Measurements from ENCODE around the gene QSER1. TPM values are rescaled to one million over a fixed set of nuclear protein-coding genes. Genes with fewer than 3 reads are reported as not detected.
A peak's percentile ranks its signal among the peaks of the same experiment; 100 is the strongest.

QSER1 gene
- total RNA-seq, 4 donors from 2014 or later, result 35.5 to 59.9 (median 42.6) TPM

GRCh38 chr11:32894149-32894827 lies 1.7 kb downstream of the QSER1 start:
- peak overlapping the region; percentile 64 to 89 (median 83) for H3K27ac ChIP-seq
- peak overlapping the region in 2 of 3 donors; percentile 62 to 74 for H3K4me3 ChIP-seq (replicated peaks in 1 of 3)
- no peaks in the 10 kb centered on the region for H3K9me3 ChIP-seq
- 5 to 8% methylated on average over 14 of the region's 14 CpGs for WGBS, 2 donors
- peaks cover 10 to 12% of the 10 kb centered on the region in 2 donors for H3K4me1 ChIP-seq
- H3K36me3 ChIP-seq, result no peaks in the 10 kb centered on the region
- intact Hi-C loops (cut with DNase I), result no loop called here
- TF ChIP-seq CTCF (IDR thresholded peaks at IDR 0.05) (no peak), POLR2A (IDR thresholded peaks at IDR 0.05) (peak in 1 of 2 donors; percentile 53)
- peak; percentile 26 to 32 for DNase-seq
- H3K27me3 ChIP-seq, result no peaks in the 10 kb centered on the region

- Histone ChIP-seq H3K27me3 (no peaks in the 10 kb centered on the region), H3K27ac (no peak overlapping the region), H3K36me3 (no peaks in the 10 kb centered on the region), H3K4me3 (replicated peaks in 1 of 3) (no peak overlapping the region), H3K9me3 (no peaks in the 10 kb centered on the region), H3K4me1 (peaks cover 16 to 17% of the 10 kb centered on the region in 2 donors)
- TF ChIP-seq CTCF (IDR thresholded peaks at IDR 0.05), result no peak
- no peak for TF ChIP-seq POLR2A (IDR thresholded peaks at IDR 0.05)
- 81 to 87% methylated on average over 3 of the region's 3 CpGs for WGBS, 2 donors
- DNase-seq, result no peak
- intact Hi-C loops (cut with DNase I), result no loop called here
Measured at GRCh38 chr11:32894921-32895320, 2.3 kb downstream of the QSER1 start.

DNA sequence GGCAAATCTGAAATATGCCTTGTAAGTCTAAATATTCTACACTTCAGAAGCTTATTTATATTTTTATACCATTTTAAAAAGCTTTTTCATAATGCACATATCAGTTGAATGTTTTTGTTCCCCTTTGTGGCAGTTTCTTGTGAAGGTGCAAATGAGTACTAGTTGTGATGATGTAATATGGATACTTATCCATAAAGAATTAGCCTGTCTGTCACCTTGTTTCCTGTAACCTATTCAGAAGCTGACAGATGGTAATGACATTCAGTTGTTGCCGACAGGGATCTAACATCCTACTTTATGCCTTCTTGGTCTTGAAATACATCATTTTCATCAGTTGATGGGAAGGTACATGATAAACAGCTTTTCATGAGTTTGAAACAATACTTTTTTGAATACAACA lies 2.9 kb downstream of the QSER1 start:
- Histone ChIP-seq H3K9me3 (no peaks in the 10 kb centered on the region), H3K4me1 (peaks cover 19% of the 10 kb centered on the region in 2 donors), H3K27ac (no peak overlapping the region), H3K36me3 (no peaks in the 10 kb centered on the region), H3K27me3 (no peaks in the 10 kb centered on the region), H3K4me3 (replicated peaks in 1 of 3) (no peak overlapping the region)
- DNase-seq, result no peak
- TF ChIP-seq CTCF (IDR thresholded peaks at IDR 0.05), result no peak
- no peak for TF ChIP-seq POLR2A (IDR thresholded peaks at IDR 0.05)
- WGBS, 2 donors, result 63 to 66% methylated on average over 1 of the region's 1 CpG
- intact Hi-C loops (cut with DNase I), result no loop called here

DNA sequence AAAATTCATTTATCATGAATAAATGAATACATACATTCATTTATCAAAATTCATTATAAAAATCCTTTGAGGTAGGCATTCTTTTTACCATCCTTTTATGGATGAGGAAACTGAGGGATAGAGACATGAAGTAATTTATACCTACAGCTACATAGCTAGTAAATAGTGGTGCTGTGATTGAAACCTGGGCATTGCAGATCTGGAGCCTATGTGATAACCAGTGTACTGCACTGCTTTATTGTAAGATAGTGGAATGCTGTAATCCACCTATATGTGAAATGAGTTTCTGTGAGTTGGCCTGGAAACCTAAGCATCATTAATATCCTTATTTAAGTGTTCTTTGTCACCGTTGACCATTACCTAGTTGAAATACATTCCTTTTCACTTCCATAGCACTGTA lies 4.5 kb downstream of the QSER1 start:
- H3K27ac ChIP-seq, result no peak overlapping the region
- peaks cover 16 to 24% of the 10 kb centered on the region in 2 donors for H3K4me1 ChIP-seq
- no peaks in the 10 kb centered on the region for H3K9me3 ChIP-seq
- no peak for TF ChIP-seq CTCF (IDR thresholded peaks at IDR 0.05)
- no peak for TF ChIP-seq POLR2A (IDR thresholded peaks at IDR 0.05)
- intact Hi-C loops (cut with DNase I), result no loop called here
- 80 to 81% methylated on average over 1 of the region's 1 CpG for WGBS, 2 donors
- DNase-seq, result no peak
- H3K36me3 ChIP-seq, result no peaks in the 10 kb centered on the region
- H3K4me3 ChIP-seq (replicated peaks in 1 of 3), result no peak overlapping the region
- no peaks in the 10 kb centered on the region for H3K27me3 ChIP-seq

- intact Hi-C loops (cut with DNase I), result no loop called here
- no peaks in the 10 kb centered on the region for H3K36me3 ChIP-seq
- no peak for TF ChIP-seq CTCF (IDR thresholded peaks at IDR 0.05)
- H3K9me3 ChIP-seq, result no peaks in the 10 kb centered on the region
- no peak for DNase-seq
- no peak overlapping the region for H3K27ac ChIP-seq
- H3K27me3 ChIP-seq, result no peaks in the 10 kb centered on the region
- peaks cover 19 to 27% of the 10 kb centered on the region in 2 donors for H3K4me1 ChIP-seq
- no peak overlapping the region for H3K4me3 ChIP-seq (replicated peaks in 1 of 3)
Measured at GRCh38 chr11:32899438-32899837, 6.8 kb downstream of the QSER1 start.
